Measurements from ENCODE around the gene JADE2.
"Not testable (repeated sequence)": the region's sequence is repeated elsewhere in the genome, so short reads cannot be mapped to it uniquely, and the experiment has no call there.

GRCh38 chr5:134599820-134600219, 74.3 kb downstream of the JADE2 start:
- not testable (repeated sequence) for TF ChIP-seq POLR2A (IDR thresholded peaks at IDR 0.05; ENCODE audit: low read depth, low read length); POLR2AphosphoS5 (IDR thresholded peaks at IDR 0.05; ENCODE audit: low read depth, low read length); TAF1 (IDR thresholded peaks at IDR 0.05; ENCODE audit: borderline replicate concordance, low read depth, low read length)

Measured in GM12892 (cell line).